ENCODE results near the gene BTBD7.
"Not testable (repeated sequence)": the region's sequence is repeated elsewhere in the genome, so short reads cannot be mapped to it uniquely, and the experiment has no call there.

BTBD7 gene

DNA sequence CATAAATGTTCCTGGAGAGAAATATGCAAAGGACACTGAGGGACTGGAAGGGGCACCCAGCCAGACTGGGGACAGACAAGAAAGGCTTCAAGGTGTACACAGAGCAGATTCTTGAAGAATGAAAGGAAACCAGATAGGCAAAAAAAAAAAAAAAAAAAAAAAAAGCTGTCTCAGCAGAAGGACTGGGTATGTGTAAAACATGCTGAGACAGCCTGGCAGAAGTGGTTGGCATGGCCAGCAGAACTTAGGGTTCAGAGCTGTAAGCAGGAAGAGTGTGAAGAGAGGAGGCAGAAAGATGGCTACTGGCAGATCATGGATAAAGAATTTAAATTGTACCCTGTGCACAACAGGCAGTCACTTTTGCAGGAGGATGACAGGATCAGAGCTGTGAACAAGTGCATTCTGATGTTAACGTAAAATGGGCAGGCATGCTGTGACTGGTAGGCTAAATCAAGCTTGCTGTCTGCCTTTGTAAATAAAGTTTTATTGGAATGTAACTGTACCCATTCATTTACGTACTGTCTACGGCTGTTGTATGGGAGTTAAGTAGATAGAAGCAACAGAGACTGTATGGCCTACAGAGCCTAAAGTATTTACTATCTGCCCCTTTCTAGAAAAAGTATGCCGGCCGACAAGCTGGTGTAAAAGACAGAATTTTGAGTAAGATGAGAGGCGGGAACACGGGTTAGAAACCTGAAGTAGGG is 83.6 kb downstream of the BTBD7 start:
- DNase-seq (ENCODE audit: low read depth, low spot score): no peak

DNA sequence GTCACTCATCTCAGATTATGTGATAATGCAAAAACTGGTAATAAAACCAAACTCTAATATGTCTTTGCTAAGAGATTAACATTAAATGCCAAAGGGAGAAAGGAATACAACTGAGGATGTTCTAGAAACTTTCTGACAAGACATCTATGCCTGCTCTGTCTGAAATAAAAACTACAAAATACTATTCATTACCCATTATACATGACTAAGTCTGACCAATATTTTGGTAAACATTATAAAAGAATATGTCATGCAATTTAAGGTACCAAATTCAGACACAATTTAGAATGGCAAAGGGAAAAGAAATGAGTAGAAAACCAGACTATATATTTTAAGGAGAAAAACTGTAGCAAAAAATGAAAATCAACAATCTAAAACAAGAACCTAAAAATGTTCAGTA is 86.3 kb downstream of the BTBD7 start:
- DNase-seq (ENCODE audit: low read depth, low spot score): no peak

GRCh38 chr14:93245764-93246420 is 86.9 kb downstream of the BTBD7 start:
- DNase-seq (ENCODE audit: low read depth, low spot score): no peak

DNA sequence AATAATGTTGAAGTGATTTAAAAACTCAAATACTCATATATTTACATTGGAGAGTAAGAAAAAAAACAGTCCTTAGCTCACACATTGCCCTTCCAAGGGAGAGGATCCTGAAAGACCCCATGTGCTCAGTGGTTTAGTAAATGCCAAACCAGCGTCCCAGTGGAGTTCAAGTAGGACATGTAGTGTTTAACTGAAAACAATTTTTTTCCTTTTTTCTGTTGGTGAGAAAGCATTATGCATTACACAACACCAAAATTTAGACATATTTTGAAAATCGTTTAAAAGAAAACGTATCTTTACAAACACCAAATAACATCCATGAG is 92.2 kb downstream of the BTBD7 start:
- DNase-seq (ENCODE audit: low read depth, low spot score): no peak

- DNase-seq (ENCODE audit: low read depth, low spot score): no peak
These were observed 92.8 kb downstream of the BTBD7 start for GRCh38 chr14:93239869-93240677.

DNA sequence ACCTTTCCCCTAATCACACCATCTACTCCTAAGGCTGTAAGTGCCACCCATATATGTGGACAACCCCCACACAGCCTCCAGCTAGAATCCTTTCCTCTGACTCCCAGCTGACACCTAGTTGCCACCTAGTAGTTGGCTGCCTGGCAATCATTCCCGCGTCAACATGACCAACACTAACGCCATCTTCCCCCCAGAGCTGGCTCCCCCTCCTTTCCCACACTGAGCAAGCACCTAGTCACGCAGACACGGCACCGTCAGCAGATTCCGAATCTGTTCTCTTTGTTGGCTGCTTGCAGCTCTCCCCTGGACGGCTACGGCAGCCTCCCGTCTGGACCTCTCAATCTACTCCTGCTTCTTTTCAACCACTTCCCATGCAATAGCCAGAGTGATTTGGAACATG is 98.0 kb downstream of the BTBD7 start:
- no peak for DNase-seq (ENCODE audit: low read depth, low spot score)

- not testable (repeated sequence) for DNase-seq (ENCODE audit: low read depth, low spot score)
These were observed 99.8 kb downstream of the BTBD7 start for GRCh38 chr14:93233078-93233477.

DNA sequence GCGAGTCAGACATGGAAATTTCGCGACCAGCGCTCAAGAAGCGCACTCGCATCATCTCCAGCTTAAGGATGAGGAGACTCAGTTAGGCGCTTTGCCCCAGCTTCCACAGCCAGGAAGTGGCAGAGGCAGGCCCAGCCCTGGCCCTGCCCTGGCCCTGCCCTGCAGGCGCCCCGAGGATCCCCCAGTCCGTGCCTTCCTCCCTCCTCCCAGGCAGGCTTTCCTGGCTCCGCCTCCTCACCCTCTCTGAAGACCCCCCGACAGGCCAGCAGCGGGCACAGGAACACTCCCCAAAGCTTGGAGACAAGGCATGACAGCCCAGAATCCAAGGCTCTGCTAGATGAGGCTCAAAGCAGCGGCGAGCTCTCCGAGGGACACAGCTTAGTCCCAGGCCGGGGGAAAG is 100.7 kb downstream of the BTBD7 start:
- DNase-seq (ENCODE audit: low read depth, low spot score): no peak

- no peak for DNase-seq (ENCODE audit: low read depth, low spot score)
These were observed 101.5 kb downstream of the BTBD7 start for GRCh38 chr14:93231129-93231979.

DNA sequence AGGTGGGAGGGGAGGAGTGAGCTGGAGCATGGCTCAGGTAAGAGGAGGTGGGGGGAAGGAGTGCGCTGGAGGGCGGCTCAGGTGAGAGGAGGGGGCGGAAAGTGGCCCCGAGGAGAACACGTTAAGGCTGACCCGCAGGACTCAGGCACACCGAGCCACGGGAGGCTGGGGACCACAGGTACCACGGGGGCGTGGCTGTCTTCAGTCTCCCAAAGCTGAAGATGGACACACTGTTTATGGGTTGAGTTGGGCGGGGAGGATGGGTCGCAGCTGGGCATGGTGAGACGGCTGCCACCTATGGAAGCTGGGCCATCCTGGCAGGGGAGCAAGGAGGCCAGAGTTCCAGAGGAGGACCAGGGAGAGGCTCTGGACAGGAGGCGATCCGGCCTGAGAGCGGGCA is 102.3 kb downstream of the BTBD7 start:
- no peak for DNase-seq (ENCODE audit: low read depth, low spot score)

- no peak for DNase-seq (ENCODE audit: low read depth, low spot score)
These were observed 104.3 kb downstream of the BTBD7 start for GRCh38 chr14:93228550-93228949.

DNA sequence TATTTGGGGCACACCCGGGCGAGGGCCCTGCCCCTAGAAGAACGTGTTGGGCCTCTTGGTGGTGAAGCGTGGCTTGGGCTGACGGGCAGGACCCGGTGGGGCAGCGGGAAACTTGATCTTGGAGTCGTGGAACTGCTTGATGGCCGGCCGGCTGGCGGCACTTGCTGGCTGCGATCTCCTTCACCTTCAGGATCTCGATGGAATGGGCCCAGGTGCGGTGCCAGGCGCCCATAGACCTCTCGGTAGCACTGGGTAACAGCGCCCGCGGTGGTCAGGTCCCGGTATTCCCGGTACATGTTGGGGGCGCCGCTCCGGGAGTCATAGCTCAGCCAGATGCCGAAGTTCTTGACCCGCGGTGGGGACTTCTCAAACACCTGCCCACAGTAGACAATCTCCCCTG is 109.3 kb downstream of the BTBD7 start:
- DNase-seq (ENCODE audit: low read depth, low spot score): no peak

- DNase-seq (ENCODE audit: low read depth, low spot score): no peak
These were observed 112.3 kb downstream of the BTBD7 start for GRCh38 chr14:93220509-93220908.

DNA sequence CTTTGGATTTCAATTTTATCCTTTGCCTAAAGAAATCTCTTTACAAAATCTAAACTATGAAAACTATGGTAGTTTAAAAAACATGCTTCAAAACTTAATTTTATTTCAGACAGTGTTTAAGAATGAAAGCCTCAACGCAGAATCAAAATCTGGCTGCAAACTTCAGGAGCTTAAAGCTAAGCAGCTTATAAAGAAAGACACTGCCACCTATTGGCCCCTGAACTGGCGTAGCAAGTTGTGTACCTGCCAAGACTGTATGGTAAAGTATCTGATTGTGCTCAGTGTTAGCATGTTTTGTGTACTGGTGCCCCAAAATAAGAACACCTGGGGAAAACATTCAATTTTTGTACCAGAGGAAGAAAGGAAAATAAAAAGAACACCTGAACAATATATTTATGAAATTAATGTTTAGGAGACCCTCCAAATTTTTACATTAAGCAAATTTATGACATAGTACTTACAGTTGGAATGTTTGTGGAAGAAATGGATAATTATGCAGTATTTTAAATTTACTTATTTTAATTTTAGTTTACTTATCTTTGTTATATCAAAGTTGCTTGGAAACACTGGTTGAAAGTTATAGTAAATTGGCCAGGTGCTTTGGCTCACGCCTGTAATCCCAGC is 113.6 kb downstream of the BTBD7 start:
- peak; percentile 25 for DNase-seq (ENCODE audit: low read depth, low spot score)

GRCh38 chr14:93214598-93214997 is 118.2 kb downstream of the BTBD7 start:
- no peak for DNase-seq (ENCODE audit: low read depth, low spot score)

GRCh38 chr14:93212432-93212831 is 120.4 kb downstream of the BTBD7 start:
- DNase-seq (ENCODE audit: low read depth, low spot score): no peak

- DNase-seq (ENCODE audit: low read depth, low spot score): no peak
These were observed 125.1 kb downstream of the BTBD7 start for GRCh38 chr14:93207468-93208308.

DNA sequence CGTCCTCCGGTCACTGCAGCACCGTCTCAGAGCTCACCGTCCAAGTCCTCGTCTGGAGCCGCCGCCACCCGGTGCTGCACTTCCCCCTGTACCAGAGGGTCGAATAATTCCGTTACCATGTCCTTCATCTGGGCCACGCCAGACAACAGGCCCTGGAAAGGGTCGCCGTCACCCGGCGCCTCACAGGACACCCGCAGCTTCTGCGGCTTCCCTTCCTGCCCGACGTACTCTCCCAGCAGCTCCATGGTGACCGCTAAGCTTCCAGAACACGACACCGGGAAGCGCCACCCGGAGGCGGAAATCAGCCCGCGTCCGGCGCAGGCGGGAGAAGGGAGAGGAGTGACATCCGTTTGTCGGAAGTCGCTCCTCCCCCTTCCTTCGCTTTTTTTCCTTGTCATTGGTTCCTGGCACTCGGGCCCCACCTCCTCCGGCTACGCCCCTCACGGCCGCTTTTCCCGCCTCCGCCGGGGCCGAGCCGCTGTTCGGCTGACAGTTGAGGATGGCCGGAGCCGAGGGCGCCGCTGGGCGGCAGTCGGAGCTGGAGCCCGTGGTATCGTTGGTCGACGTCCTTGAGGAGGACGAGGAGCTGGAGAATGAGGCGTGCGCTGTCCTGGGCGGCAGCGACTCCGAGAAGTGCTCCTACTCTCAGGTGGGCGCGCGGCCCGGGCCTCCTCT is 125.9 kb downstream of the BTBD7 start, which contains the start of the genes GON7 and UBR7:
GON7 (minus strand) TSS at position 273 of the 675 bp plus-strand sequence; CDS start at position 245, 28 bp downstream.
UBR7 (plus strand) TSS at position 464 of the 675 bp plus-strand sequence; CDS start at position 500, 36 bp downstream.
- peak; percentile 95 for DNase-seq (ENCODE audit: low read depth, low spot score)

GRCh38 chr14:93201155-93201704 is 131.6 kb downstream of the BTBD7 start:
- no peak for DNase-seq (ENCODE audit: low read depth, low spot score)
